ENCODE measurements around the gene PPP3R1. TPM values are rescaled to one million over a fixed set of nuclear protein-coding genes. Genes with fewer than 3 reads are reported as not detected.

PPP3R1 gene
- total RNA-seq, 1 experiment from 2014 or later = 74.2 TPM

GRCh38 chr2:68190991-68191731 is 61.2 kb downstream of the PPP3R1 start:
- H2BK20ac ChIP-seq (ENCODE audit: low read depth, low read length, poor library complexity, severe bottlenecking) = no peak overlapping the region
- no peak overlapping the region for H3K9ac ChIP-seq (ENCODE audit: extremely low read depth, insufficient read length, low read length)
- no CpG with 5 or more reads among the region's 3 CpGs for WGBS (ENCODE audit: extremely low coverage, insufficient read length, low lambda C conversion rate)
- H3K9me3 Mint-ChIP-seq = no peaks in the 10 kb centered on the region
- H3K9me3 ChIP-seq (ENCODE audit: control insufficient read depth, low read depth, low read length) = no peaks in the 10 kb centered on the region
- H2BK15ac ChIP-seq (ENCODE audit: low read depth, low read length) = no peak overlapping the region
- H4K8ac ChIP-seq (replicated peaks; ENCODE audit: insufficient read length, low read depth, low read length) = no peak overlapping the region
- H3K27me3 ChIP-seq (ENCODE audit: insufficient read depth, low read length) = no peaks in the 10 kb centered on the region
- H3K23me2 ChIP-seq (ENCODE audit: insufficient read length, low read depth, low read length, poor library complexity, severe bottlenecking) = no peaks in the 10 kb centered on the region
- H4K20me1 ChIP-seq (ENCODE audit: control insufficient read depth, insufficient read depth, insufficient read length) = no peaks in the 10 kb centered on the region
- H3K4ac ChIP-seq (ENCODE audit: low read depth, low read length) = no peak overlapping the region
- H4K91ac ChIP-seq (ENCODE audit: insufficient read length, low read depth, low read length) = no peak overlapping the region
- no peak for TF ChIP-seq CTCF (conservative IDR thresholded peaks at IDR 0.05)
- no peak overlapping the region for H3K4me3 Mint-ChIP-seq
- no peak overlapping the region for H2AFZ ChIP-seq (ENCODE audit: low read length)
- H2BK12ac ChIP-seq (ENCODE audit: insufficient read length, low read depth, low read length) = no peak overlapping the region
- no peak overlapping the region for H3K18ac ChIP-seq (ENCODE audit: insufficient read length, low read depth, low read length)
- no peak overlapping the region for H2BK120ac ChIP-seq (ENCODE audit: low read depth, low read length, poor library complexity, severe bottlenecking)
- H3K4me1 Mint-ChIP-seq = peaks cover 6 to 9% of the 10 kb centered on the region in 2 experiments; a peak in 3 of 4 replicates
- H3K27me3 Mint-ChIP-seq (ENCODE audit: low read depth) = no peaks in the 10 kb centered on the region
- H3K23ac ChIP-seq (ENCODE audit: insufficient read length, low read depth, low read length) = no peak overlapping the region
- peaks cover 0 to 2% (median 0%) of the 10 kb centered on the region in 3 experiments; a peak in 2 of 7 replicates for H3K36me3 Mint-ChIP-seq (ENCODE audit: insufficient read depth in 1 of 3, low read depth in 3 of 3)
- peaks cover 9% of the 10 kb centered on the region; the same call in 1 of the 2 replicates for H3K79me2 ChIP-seq (ENCODE audit: insufficient read depth, low read length)
- no peaks in the 10 kb centered on the region for H3K4me1 ChIP-seq (ENCODE audit: insufficient read depth, low read length)
- H3K79me1 ChIP-seq (ENCODE audit: insufficient read depth, low read depth, low read length, poor library complexity, severe bottlenecking) = peaks cover 2% of the 10 kb centered on the region
- 0 out of 7 replicates have a peak overlapping the region, but pooled peaks of 1 of the 3 experiments have one; percentile 3 for H3K27ac Mint-ChIP-seq
- H3T11ph ChIP-seq (ENCODE audit: low read length) = no peak overlapping the region
- no peak overlapping the region for H2AK5ac ChIP-seq (ENCODE audit: insufficient read length, low read length)
- H3K56ac ChIP-seq (ENCODE audit: insufficient read length, low read depth, low read length) = no peak overlapping the region
- no peak overlapping the region for H3K14ac ChIP-seq (ENCODE audit: insufficient read depth, low read length)
- no peak overlapping the region for H2BK5ac ChIP-seq (ENCODE audit: insufficient read length, low read length)
- H4K5ac ChIP-seq (ENCODE audit: insufficient read length, low read depth, low read length) = no peak overlapping the region
- DNase-seq = no peak
- H3K27ac ChIP-seq (ENCODE audit: insufficient read length, low read depth, low read length) = no peak overlapping the region
- no peak overlapping the region for H3K4me2 ChIP-seq (ENCODE audit: insufficient read depth, insufficient read length, low read length)

Measured in H9 (cell line).